ENCODE measurements around the gene EGLN1. TPM values are rescaled to one million over a fixed set of nuclear protein-coding genes. Genes with fewer than 3 reads are reported as not detected.
A peak's percentile ranks its signal among the peaks of the same experiment; 100 is the strongest.

EGLN1 gene
- total RNA-seq, 1 experiment from 2014 or later: 59.0 TPM

DNA sequence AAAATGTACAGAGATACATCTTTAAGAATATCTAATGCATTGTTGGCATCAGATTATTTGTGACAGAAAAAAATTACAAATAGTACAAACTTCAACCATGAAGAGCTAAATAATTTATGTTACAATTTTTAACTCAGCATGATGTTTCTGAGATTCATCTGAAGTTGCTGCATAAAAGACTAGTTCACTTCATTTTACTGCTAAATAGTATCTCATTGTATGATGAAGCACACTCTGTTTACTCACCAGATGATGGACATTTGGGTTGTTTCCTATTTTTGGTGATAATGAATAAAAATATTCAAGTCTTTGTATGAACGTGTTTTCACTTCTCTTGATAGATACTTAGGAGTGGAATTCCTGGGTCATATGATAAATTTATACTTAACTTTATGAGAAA, 20.6 kb downstream of the EGLN1 start:
- H3K9ac ChIP-seq (ENCODE audit: low read length): no peak overlapping the region
- no peak overlapping the region for H2AFZ ChIP-seq (ENCODE audit: low read length)
- DNase-seq: no peak
- no peaks in the 10 kb centered on the region for H4K20me1 ChIP-seq (ENCODE audit: insufficient read depth, low read depth, low read length)
- peaks cover 20% of the 10 kb centered on the region for H3K4me1 ChIP-seq (ENCODE audit: low read length)
- H3K9me3 ChIP-seq (ENCODE audit: low read length): no peaks in the 10 kb centered on the region
- H3K4me2 ChIP-seq (ENCODE audit: low read depth, low read length, poor library complexity, severe bottlenecking): no peak overlapping the region
- H3K27ac ChIP-seq (ENCODE audit: low read length): no peak overlapping the region
- peaks cover 98% of the 10 kb centered on the region for H3K79me2 ChIP-seq (ENCODE audit: low read length)
- no peaks in the 10 kb centered on the region for H3K9me2 ChIP-seq (replicated peaks; ENCODE audit: insufficient read depth, low read length)
- H3K4me3 ChIP-seq (ENCODE audit: low read length): no peak overlapping the region
- no peaks in the 10 kb centered on the region for H3K27me3 ChIP-seq (ENCODE audit: low read length)
- peaks cover 4% of the 10 kb centered on the region; the same call in 1 of the 2 replicates for H3K36me3 ChIP-seq (ENCODE audit: insufficient read depth, low read length)

DNA sequence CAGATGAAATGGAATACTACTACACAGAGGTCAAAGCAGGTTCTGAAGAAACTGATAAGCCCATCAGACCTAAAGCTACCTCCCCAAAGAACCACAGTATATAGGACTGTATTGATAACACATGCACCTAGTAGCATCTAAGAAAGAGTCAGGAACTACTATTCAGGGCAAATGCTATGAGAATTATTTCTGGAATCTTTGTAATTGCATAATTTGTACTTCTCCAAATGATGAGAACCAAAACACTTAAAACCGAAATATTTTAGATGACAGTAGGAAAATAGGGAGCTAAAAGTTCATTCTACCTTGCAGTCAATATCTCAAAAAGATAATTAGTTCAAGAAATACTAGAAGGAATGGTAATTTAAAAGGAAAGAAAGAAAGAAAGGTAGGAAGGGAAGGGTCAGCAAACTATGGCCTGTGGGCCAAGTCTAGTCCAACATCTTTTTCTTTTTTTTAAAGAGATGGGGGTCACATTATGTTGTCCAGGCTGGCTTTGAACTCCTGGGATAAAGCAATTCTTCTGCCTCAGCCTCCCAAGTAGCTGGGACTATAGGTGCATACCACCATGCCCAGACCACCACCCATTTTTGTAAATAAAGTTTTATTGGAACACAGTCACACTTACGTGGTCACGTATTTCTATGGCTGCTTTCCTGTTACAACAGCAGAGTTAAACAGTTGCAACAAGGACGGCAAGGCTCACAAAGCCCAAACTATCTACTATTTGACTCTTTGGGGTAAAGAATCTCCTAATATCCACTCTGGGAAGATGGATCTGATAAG, 24.0 kb downstream of the EGLN1 start:
- Histone ChIP-seq H3K4me1 (ENCODE audit: low read length) (peaks cover 36% of the 10 kb centered on the region), H3K4me2 (ENCODE audit: low read depth, low read length, poor library complexity, severe bottlenecking) (no peak overlapping the region), H2AFZ (ENCODE audit: low read length) (no peak overlapping the region), H3K27ac (ENCODE audit: low read length) (no peak overlapping the region), H3K79me2 (ENCODE audit: low read length) (peaks cover 100% of the 10 kb centered on the region), H3K36me3 (ENCODE audit: insufficient read depth, low read length) (no peaks in the 10 kb centered on the region), H3K4me3 (ENCODE audit: low read length) (no peak overlapping the region), H4K20me1 (ENCODE audit: insufficient read depth, low read depth, low read length) (no peaks in the 10 kb centered on the region), H3K9me2 (replicated peaks; ENCODE audit: insufficient read depth, low read length) (no peaks in the 10 kb centered on the region), H3K9ac (ENCODE audit: low read length) (no peak overlapping the region), H3K27me3 (ENCODE audit: low read length) (no peaks in the 10 kb centered on the region), H3K9me3 (ENCODE audit: low read length) (no peaks in the 10 kb centered on the region)
- DNase-seq: no peak

DNA sequence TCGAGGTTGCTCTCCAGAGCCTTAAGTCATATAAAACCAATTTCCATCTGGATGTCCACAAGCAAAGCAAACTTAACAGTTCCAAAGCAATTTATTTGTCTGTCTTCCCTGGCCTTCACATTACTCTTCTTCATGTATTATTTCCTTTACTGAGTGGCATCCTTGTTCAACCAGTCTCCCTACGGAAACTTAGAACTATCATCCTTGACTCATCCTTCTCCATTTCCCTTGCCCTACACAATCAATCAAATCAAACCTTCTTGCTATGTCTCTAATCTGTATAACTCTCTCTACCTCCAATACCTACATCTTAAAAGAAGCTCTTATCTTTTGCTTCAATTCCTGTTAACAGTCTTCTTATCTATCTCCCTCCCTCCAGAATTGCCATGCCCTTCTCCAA, 25.4 kb downstream of the EGLN1 start:
- Histone ChIP-seq H3K27me3 (ENCODE audit: low read length) (no peaks in the 10 kb centered on the region), H3K9me2 (replicated peaks; ENCODE audit: insufficient read depth, low read length) (no peaks in the 10 kb centered on the region), H3K27ac (ENCODE audit: low read length) (no peak overlapping the region), H3K4me3 (ENCODE audit: low read length) (no peak overlapping the region), H3K9ac (ENCODE audit: low read length) (no peak overlapping the region), H2AFZ (ENCODE audit: low read length) (no peak overlapping the region), H3K79me2 (ENCODE audit: low read length) (peaks cover 98% of the 10 kb centered on the region), H3K4me1 (ENCODE audit: low read length) (peaks cover 36% of the 10 kb centered on the region), H3K9me3 (ENCODE audit: low read length) (no peaks in the 10 kb centered on the region), H3K36me3 (ENCODE audit: insufficient read depth, low read length) (no peaks in the 10 kb centered on the region), H4K20me1 (ENCODE audit: insufficient read depth, low read depth, low read length) (no peaks in the 10 kb centered on the region), H3K4me2 (ENCODE audit: low read depth, low read length, poor library complexity, severe bottlenecking) (no peak overlapping the region)
- DNase-seq: no peak

DNA sequence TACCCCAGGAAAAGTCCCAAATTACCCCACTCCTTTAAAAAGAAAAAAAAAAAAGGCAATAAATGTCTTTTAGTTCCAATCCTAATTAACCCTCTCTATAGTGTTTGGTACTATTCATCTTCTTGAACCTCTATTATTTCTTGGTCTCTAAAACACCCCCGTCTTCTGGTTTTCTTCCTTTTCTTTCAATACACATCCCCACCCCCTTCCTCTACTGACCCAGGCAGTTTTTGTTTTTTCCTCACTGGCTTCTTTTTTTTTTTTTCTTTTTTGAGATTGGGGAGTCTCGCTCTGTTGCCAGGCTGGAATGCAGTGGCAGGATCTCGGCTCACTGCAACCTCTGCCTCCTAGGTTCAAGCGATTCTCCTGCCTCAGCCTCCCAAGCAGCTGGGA, 26.1 kb downstream of the EGLN1 start:
- Histone ChIP-seq H3K9me2 (replicated peaks; ENCODE audit: insufficient read depth, low read length) (no peaks in the 10 kb centered on the region), H3K9me3 (ENCODE audit: low read length) (no peaks in the 10 kb centered on the region), H3K4me1 (ENCODE audit: low read length) (peaks cover 36% of the 10 kb centered on the region), H3K79me2 (ENCODE audit: low read length) (peaks cover 98% of the 10 kb centered on the region), H3K9ac (ENCODE audit: low read length) (no peak overlapping the region), H3K4me2 (ENCODE audit: low read depth, low read length, poor library complexity, severe bottlenecking) (peak overlapping the region; percentile 16), H3K27me3 (ENCODE audit: low read length) (no peaks in the 10 kb centered on the region), H3K36me3 (ENCODE audit: insufficient read depth, low read length) (no peaks in the 10 kb centered on the region), H2AFZ (ENCODE audit: low read length) (no peak overlapping the region), H4K20me1 (ENCODE audit: insufficient read depth, low read depth, low read length) (no peaks in the 10 kb centered on the region), H3K27ac (ENCODE audit: low read length) (no peak overlapping the region), H3K4me3 (ENCODE audit: low read length) (no peak overlapping the region)
- no peak for DNase-seq

DNA sequence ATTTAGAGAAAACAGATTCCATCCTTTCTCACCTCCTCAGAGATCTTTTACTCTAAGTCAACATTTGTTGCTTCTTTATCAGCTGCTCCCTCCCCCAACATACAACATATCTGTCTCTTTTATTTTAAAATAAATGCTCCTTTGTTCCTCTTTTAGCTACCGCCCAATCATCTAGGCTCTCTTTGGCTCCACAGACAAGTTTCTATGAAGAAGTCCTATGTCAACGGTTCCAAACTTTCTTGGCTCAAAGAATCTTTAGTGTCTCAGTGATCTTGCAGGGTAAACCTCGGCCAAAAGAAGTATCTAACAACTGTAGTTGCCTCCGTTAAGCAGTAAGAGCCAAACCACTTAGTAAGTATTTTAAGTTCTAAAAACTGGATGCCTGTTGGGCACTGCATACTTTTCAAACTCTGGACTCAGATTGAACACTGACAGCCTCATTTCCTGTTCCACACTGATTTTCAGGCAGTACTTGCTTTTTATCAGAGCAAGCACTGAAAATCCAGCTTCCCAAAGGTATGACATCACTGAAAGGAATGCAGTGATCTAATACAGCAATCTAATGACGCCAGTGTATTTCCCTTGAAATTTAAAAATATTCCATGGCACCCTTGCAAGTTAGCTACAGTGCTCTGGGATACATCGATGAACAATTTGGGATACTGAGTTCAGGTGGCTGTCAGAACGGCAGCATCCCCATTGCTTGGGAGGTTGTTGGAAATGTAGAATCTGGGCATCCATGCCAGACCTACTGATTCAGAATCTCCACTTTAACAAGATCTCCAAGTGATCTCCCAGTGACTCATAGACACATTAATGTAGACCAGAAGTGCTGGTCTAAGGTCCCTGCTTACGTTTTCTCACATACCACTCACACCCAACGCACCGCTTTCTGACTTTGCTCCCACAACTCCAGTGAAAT, 26.8 kb downstream of the EGLN1 start:
- H3K4me2 ChIP-seq (ENCODE audit: low read depth, low read length, poor library complexity, severe bottlenecking): peak overlapping the region; percentile 16
- no peaks in the 10 kb centered on the region for H3K9me3 ChIP-seq (ENCODE audit: low read length)
- peaks cover 98% of the 10 kb centered on the region for H3K79me2 ChIP-seq (ENCODE audit: low read length)
- peaks cover 36% of the 10 kb centered on the region for H3K4me1 ChIP-seq (ENCODE audit: low read length)
- no peak overlapping the region for H2AFZ ChIP-seq (ENCODE audit: low read length)
- H3K27ac ChIP-seq (ENCODE audit: low read length): no peak overlapping the region
- H3K9ac ChIP-seq (ENCODE audit: low read length): no peak overlapping the region
- no peaks in the 10 kb centered on the region for H3K27me3 ChIP-seq (ENCODE audit: low read length)
- no peaks in the 10 kb centered on the region for H4K20me1 ChIP-seq (ENCODE audit: insufficient read depth, low read depth, low read length)
- H3K36me3 ChIP-seq (ENCODE audit: insufficient read depth, low read length): peaks cover under 1% of the 10 kb centered on the region; the same call in 1 of the 2 replicates
- no peaks in the 10 kb centered on the region for H3K9me2 ChIP-seq (replicated peaks; ENCODE audit: insufficient read depth, low read length)
- no peak for DNase-seq
- H3K4me3 ChIP-seq (ENCODE audit: low read length): no peak overlapping the region

DNA sequence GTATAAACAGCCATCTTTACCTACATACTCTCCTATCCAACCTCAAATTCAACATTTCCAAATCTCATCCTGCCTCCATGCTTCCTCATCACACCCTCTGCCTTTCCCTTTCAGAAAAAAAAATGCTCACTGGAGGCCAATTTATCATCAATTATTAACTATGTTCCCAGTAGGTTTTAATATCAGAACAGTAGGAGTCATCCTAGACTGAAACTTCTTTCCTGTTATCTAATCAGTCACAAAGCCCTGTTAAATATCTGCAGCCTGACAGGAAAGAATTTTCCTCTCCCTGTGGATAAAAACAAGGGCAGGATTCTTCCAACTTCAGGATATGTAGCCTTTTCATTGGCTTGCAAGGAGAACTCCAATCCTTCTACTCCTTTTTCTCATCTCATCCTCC, 28.4 kb downstream of the EGLN1 start:
- Histone ChIP-seq H3K36me3 (ENCODE audit: insufficient read depth, low read length) (peaks cover 7% of the 10 kb centered on the region; the same call in 1 of the 2 replicates), H3K9me3 (ENCODE audit: low read length) (no peaks in the 10 kb centered on the region), H3K9ac (ENCODE audit: low read length) (no peak overlapping the region), H3K27ac (ENCODE audit: low read length) (no peak overlapping the region), H3K4me3 (ENCODE audit: low read length) (no peak overlapping the region), H3K9me2 (replicated peaks; ENCODE audit: insufficient read depth, low read length) (no peaks in the 10 kb centered on the region), H4K20me1 (ENCODE audit: insufficient read depth, low read depth, low read length) (0 out of 2 replicates have a peak, but pooled peaks cover 4% of the 10 kb centered on the region), H3K27me3 (ENCODE audit: low read length) (no peaks in the 10 kb centered on the region), H3K4me1 (ENCODE audit: low read length) (peaks cover 27% of the 10 kb centered on the region), H3K79me2 (ENCODE audit: low read length) (peaks cover 98% of the 10 kb centered on the region), H2AFZ (ENCODE audit: low read length) (no peak overlapping the region), H3K4me2 (ENCODE audit: low read depth, low read length, poor library complexity, severe bottlenecking) (no peak overlapping the region)
- DNase-seq: no peak

DNA sequence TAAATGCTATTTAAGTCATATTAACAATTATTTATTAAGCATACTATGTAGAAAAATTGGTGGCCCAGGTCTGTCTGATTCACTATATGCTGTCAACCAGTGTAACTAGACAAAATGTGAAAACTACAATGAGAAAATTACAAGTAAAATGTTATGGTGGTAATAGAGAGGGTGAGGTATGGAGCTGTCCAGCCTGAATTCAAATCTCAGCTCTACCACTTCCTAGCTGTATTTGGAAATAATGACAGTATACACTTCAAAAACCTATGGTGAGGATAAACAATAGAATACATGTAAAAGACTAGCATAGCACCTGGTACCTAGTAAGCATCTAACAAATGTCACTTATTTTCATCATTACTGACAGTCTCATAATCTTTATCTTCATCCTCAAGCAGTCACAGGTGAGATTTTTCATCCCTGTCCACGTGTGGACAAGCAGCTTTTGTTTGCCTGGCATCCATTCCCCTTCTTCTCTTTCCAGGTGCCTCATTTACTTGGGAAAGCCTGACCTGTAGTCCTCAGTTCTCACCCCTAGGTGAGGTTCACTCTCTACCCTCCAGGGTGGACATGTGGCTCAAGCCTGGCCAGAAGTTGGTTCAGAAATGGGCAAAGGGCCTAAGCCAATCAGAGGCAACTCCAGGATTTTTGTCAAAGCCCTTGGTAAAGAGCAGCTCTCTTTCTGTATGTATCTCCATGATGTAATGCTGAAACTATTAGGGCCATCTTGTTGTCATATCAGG, 29.5 kb downstream of the EGLN1 start:
- Histone ChIP-seq H3K4me3 (ENCODE audit: low read length) (no peak overlapping the region), H3K27me3 (ENCODE audit: low read length) (no peaks in the 10 kb centered on the region), H3K36me3 (ENCODE audit: insufficient read depth, low read length) (peaks cover 7% of the 10 kb centered on the region; the same call in 1 of the 2 replicates), H3K9ac (ENCODE audit: low read length) (no peak overlapping the region), H3K27ac (ENCODE audit: low read length) (no peak overlapping the region), H3K79me2 (ENCODE audit: low read length) (peaks cover 98% of the 10 kb centered on the region), H2AFZ (ENCODE audit: low read length) (no peak overlapping the region), H3K9me2 (replicated peaks; ENCODE audit: insufficient read depth, low read length) (no peaks in the 10 kb centered on the region), H3K4me2 (ENCODE audit: low read depth, low read length, poor library complexity, severe bottlenecking) (no peak overlapping the region), H3K9me3 (ENCODE audit: low read length) (no peaks in the 10 kb centered on the region), H4K20me1 (ENCODE audit: insufficient read depth, low read depth, low read length) (0 out of 2 replicates have a peak, but pooled peaks cover 4% of the 10 kb centered on the region), H3K4me1 (ENCODE audit: low read length) (peaks cover 27% of the 10 kb centered on the region)
- DNase-seq: no peak

Data from Karpas-422 (cell line).